Measurements from ENCODE around the gene OGDH. TPM values are rescaled to one million over a fixed set of nuclear protein-coding genes. Genes with fewer than 3 reads are reported as not detected.

The OGDH gene
- total RNA-seq, 1 donor, result 99.7 TPM

- peak; percentile 94 for DNase-seq (ENCODE audit: low read depth)
- no peak overlapping the region for H3K4me3 ChIP-seq (ENCODE audit: low read depth, low read length)
- TF ChIP-seq, protein P1, sequence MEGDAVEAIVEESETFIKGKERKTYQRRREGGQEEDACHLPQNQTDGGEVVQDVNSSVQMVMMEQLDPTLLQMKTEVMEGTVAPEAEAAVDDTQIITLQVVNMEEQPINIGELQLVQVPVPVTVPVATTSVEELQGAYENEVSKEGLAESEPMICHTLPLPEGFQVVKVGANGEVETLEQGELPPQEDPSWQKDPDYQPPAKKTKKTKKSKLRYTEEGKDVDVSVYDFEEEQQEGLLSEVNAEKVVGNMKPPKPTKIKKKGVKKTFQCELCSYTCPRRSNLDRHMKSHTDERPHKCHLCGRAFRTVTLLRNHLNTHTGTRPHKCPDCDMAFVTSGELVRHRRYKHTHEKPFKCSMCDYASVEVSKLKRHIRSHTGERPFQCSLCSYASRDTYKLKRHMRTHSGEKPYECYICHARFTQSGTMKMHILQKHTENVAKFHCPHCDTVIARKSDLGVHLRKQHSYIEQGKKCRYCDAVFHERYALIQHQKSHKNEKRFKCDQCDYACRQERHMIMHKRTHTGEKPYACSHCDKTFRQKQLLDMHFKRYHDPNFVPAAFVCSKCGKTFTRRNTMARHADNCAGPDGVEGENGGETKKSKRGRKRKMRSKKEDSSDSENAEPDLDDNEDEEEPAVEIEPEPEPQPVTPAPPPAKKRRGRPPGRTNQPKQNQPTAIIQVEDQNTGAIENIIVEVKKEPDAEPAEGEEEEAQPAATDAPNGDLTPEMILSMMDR (IDR thresholded peaks at IDR 0.05; ENCODE audit: insufficient read depth, low read depth, low read length), result no peak
Observed at GRCh38 chr7:44678471-44679179, 72.2 kb downstream of the OGDH start.

DNA sequence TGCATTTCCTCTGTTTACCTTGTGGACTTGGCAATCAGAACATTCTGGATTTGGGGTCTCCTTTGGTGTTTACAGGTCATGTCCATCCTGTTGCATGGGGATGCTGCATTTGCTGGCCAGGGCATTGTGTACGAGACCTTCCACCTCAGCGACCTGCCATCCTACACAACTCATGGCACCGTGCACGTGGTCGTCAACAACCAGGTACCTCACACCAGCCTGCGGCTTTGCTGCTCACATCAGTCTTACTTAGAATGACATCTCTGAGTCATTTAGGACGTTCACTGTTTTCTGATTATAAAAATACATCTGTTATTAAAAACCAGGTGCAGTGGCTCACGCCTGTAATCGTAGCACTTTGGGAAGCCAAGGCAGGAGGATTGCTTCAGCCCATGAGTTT lies 75.2 kb downstream of the OGDH start:
- TF ChIP-seq, protein P1 (IDR thresholded peaks at IDR 0.05; ENCODE audit: insufficient read depth, low read depth, low read length), result no peak
- H3K4me3 ChIP-seq (ENCODE audit: low read depth, low read length), result no peak overlapping the region
- DNase-seq (ENCODE audit: low read depth), result no peak

DNA sequence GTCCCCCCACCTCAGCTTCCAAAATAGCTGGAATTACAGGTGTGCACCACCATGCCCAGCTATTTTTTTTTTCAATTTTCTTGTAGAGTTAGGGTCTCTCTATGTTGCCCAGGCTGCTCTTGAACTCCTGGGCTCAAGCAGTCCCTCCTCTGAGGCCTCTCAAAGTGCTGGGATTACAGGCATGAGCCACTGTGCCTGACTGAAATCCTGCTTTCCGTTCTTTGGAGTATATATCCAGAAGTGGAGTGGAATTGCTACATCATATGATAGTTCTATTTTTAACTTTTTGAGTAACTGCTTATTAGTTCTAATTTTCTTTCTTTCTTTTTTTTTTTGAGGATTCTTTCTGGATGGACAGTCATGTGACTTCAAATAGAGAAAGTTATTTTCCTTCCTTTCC lies 79.3 kb downstream of the OGDH start:
- no peak for DNase-seq (ENCODE audit: low read depth)
- H3K4me3 ChIP-seq (ENCODE audit: low read depth, low read length), result no peak overlapping the region
- TF ChIP-seq, protein P1 (IDR thresholded peaks at IDR 0.05; ENCODE audit: insufficient read depth, low read depth, low read length), result no peak

DNA sequence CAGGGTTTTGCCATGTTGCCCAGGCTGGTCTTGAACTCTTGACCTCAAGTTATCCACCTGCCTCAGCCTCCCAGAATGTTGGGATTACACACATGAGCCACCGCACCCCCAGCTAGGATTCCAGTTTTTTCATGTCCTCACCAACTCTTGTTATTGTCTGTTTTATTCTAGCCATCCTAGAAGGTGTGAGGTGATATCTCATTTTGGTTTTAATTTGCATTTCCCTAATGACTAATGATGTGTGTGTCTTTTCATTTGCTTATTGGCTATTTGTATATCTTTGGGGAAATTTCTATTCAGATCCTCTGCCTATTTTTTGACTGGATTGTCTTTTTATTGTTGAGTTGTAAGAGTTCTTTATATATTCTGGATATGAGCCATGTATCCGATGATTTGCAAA lies 83.0 kb downstream of the OGDH start:
- no peak overlapping the region for H3K4me3 ChIP-seq (ENCODE audit: low read depth, low read length)
- no peak for DNase-seq (ENCODE audit: low read depth)
- TF ChIP-seq, protein P1 (IDR thresholded peaks at IDR 0.05; ENCODE audit: insufficient read depth, low read depth, low read length), result no peak

DNA sequence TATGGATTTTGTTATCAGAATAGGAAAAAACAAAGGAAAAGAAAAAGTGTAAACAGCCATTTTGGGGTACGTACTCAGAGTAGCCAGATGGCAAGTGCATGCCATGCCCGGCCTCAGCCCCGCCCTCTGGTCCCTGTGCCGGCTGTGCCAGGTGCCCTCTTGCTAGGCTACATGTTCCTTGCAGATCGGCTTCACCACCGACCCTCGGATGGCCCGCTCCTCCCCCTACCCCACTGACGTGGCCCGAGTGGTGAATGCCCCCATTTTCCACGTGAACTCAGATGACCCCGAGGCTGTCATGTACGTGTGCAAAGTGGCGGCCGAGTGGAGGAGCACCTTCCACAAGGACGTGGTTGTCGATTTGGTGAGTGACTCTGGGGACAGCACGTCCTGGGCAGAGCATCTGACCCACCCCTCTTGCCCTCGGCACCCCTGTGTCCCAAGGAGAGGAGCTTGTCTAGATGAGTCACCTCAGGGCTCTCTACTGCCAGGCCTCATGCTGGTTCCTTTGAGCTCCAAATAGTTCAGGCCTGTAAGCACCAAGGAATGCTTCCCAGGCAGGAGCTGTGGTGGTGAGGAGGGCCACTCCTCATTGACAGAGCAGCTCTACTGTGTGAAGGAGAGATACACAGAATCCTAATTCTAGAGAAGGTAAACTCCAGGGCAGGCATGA lies 87.3 kb downstream of the OGDH start:
- TF ChIP-seq, protein P1 (IDR thresholded peaks at IDR 0.05; ENCODE audit: insufficient read depth, low read depth, low read length), result no peak
- H3K4me3 ChIP-seq (ENCODE audit: low read depth, low read length), result no peak overlapping the region
- peak; percentile 26 for DNase-seq (ENCODE audit: low read depth)

GRCh38 chr7:44694326-44694725 lies 87.9 kb downstream of the OGDH start:
- no peak for DNase-seq (ENCODE audit: low read depth)
- no peak overlapping the region for H3K4me3 ChIP-seq (ENCODE audit: low read depth, low read length)
- TF ChIP-seq, protein P1 (IDR thresholded peaks at IDR 0.05; ENCODE audit: insufficient read depth, low read depth, low read length), result no peak
